ENCODE measurements around the gene TNP1. TPM values are rescaled to one million over a fixed set of nuclear protein-coding genes. Genes with fewer than 3 reads are reported as not detected.

TNP1 gene
- total RNA-seq, 1 donor from 2014 or later, result not detected

DNA sequence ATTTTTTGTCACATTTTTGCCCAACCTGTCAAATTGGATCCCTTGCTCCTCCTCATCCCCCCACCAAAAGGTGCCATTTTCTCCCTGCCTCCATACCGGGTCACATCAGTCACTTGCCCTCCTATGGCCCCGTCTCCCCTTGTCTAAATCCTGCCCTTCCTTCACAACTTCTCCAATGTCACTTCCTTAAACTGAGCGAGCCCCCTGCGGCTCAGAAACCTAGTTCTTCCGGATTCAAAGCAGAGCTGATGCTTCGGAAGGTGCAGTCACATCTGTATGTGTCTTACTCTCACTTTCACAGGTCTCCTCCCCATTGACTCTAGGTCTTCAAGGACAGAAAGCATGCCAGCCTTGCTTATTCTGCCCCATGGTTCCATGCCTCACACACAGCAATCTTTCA, 22.1 kb downstream of the TNP1 start:
- Mint-ChIP-seq H3K4me3 (ENCODE audit: unreplicated experiment) (no peak overlapping the region), H3K4me1 (ENCODE audit: unreplicated experiment) (no peaks in the 10 kb centered on the region), H3K9me3 (ENCODE audit: unreplicated experiment) (no peaks in the 10 kb centered on the region), H3K36me3 (ENCODE audit: low read depth, unreplicated experiment) (no peaks in the 10 kb centered on the region), H3K27me3 (ENCODE audit: unreplicated experiment) (no peaks in the 10 kb centered on the region), H3K27ac (ENCODE audit: unreplicated experiment) (no peak overlapping the region)
- TF ChIP-seq, protein P1, sequence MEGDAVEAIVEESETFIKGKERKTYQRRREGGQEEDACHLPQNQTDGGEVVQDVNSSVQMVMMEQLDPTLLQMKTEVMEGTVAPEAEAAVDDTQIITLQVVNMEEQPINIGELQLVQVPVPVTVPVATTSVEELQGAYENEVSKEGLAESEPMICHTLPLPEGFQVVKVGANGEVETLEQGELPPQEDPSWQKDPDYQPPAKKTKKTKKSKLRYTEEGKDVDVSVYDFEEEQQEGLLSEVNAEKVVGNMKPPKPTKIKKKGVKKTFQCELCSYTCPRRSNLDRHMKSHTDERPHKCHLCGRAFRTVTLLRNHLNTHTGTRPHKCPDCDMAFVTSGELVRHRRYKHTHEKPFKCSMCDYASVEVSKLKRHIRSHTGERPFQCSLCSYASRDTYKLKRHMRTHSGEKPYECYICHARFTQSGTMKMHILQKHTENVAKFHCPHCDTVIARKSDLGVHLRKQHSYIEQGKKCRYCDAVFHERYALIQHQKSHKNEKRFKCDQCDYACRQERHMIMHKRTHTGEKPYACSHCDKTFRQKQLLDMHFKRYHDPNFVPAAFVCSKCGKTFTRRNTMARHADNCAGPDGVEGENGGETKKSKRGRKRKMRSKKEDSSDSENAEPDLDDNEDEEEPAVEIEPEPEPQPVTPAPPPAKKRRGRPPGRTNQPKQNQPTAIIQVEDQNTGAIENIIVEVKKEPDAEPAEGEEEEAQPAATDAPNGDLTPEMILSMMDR (IDR thresholded peaks at IDR 0.05; ENCODE audit: unreplicated experiment), result no peak
- DNase-seq (ENCODE audit: low spot score), result no peak

DNA sequence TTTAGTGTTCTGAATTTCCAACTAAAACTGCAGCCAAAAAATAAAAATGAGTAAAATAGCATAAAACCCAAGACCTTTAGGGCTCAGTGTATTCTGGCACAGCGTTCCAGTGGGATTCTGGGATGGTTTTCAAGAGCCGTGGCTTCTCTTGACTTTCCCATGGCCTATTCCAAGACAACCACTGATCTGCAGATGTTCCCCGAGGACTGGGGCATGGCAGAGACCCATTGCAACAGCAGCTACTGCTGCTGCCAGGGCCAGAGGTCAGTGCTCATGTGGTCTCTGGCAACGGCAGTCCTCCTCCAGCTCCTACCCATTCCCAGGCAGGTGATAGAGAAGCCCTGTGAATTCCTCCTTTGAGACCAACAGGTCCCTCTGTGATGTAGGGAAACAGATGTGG, 26.8 kb downstream of the TNP1 start:
- no peak for DNase-seq (ENCODE audit: low spot score)
- H3K27me3 Mint-ChIP-seq (ENCODE audit: unreplicated experiment), result no peaks in the 10 kb centered on the region
- no peak overlapping the region for H3K4me3 Mint-ChIP-seq (ENCODE audit: unreplicated experiment)
- H3K36me3 Mint-ChIP-seq (ENCODE audit: low read depth, unreplicated experiment), result no peaks in the 10 kb centered on the region
- no peak overlapping the region for H3K27ac Mint-ChIP-seq (ENCODE audit: unreplicated experiment)
- H3K4me1 Mint-ChIP-seq (ENCODE audit: unreplicated experiment), result peaks cover 4% of the 10 kb centered on the region
- TF ChIP-seq, protein P1 (IDR thresholded peaks at IDR 0.05; ENCODE audit: unreplicated experiment), result no peak
- H3K9me3 Mint-ChIP-seq (ENCODE audit: unreplicated experiment), result no peaks in the 10 kb centered on the region

DNA sequence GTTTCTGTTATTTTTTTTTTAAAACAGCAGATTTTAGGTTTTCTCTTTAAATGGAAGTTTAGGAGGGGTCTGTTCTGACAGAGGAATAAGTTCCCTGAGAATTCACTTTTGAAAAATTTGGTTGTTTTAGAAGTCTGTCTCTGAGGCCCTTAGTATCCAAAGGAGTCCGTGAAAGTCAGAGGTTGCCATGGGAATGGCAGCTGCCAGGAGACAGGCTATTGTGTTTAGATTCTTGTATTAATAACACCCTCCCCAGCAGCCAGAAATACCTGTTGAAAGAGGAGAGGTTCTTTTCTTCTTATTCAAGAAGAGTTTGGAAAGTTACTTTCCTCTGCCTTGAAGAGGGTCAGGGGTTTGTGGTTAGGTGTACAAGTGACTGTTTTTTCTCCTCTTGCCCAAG, 29.5 kb downstream of the TNP1 start:
- TF ChIP-seq, protein P1 (IDR thresholded peaks at IDR 0.05; ENCODE audit: unreplicated experiment), result no peak
- H3K4me3 Mint-ChIP-seq (ENCODE audit: unreplicated experiment), result no peak overlapping the region
- DNase-seq (ENCODE audit: low spot score), result no peak
- H3K9me3 Mint-ChIP-seq (ENCODE audit: unreplicated experiment), result no peaks in the 10 kb centered on the region
- peaks cover 4% of the 10 kb centered on the region for H3K4me1 Mint-ChIP-seq (ENCODE audit: unreplicated experiment)
- H3K27me3 Mint-ChIP-seq (ENCODE audit: unreplicated experiment), result no peaks in the 10 kb centered on the region
- H3K27ac Mint-ChIP-seq (ENCODE audit: unreplicated experiment), result no peak overlapping the region
- no peaks in the 10 kb centered on the region for H3K36me3 Mint-ChIP-seq (ENCODE audit: low read depth, unreplicated experiment)

DNA sequence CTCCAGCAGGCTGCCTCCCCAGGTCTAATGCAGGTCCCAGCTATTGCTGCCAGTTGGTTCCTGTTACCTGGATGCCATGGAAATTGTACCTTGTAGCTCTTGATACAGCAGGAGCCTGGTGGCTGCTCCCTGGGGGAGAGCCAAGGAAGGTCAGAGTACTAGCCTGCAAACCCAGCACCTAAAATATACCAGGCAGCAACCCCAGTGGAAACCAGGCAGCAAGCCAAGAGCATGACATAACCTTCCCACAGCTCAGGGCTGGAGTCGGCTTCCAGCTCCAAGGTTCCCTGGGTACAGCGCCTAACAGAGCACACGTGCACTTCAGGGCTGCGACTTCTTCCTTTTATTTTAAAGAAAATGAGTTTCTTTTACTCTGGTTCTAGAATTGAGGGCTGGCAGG, 30.3 kb downstream of the TNP1 start:
- Mint-ChIP-seq H3K27me3 (ENCODE audit: unreplicated experiment) (no peaks in the 10 kb centered on the region), H3K27ac (ENCODE audit: unreplicated experiment) (no peak overlapping the region), H3K9me3 (ENCODE audit: unreplicated experiment) (no peaks in the 10 kb centered on the region), H3K4me3 (ENCODE audit: unreplicated experiment) (no peak overlapping the region), H3K4me1 (ENCODE audit: unreplicated experiment) (peaks cover 8% of the 10 kb centered on the region), H3K36me3 (ENCODE audit: low read depth, unreplicated experiment) (no peaks in the 10 kb centered on the region)
- TF ChIP-seq, protein P1 (IDR thresholded peaks at IDR 0.05; ENCODE audit: unreplicated experiment), result no peak
- DNase-seq (ENCODE audit: low spot score), result no peak

DNA sequence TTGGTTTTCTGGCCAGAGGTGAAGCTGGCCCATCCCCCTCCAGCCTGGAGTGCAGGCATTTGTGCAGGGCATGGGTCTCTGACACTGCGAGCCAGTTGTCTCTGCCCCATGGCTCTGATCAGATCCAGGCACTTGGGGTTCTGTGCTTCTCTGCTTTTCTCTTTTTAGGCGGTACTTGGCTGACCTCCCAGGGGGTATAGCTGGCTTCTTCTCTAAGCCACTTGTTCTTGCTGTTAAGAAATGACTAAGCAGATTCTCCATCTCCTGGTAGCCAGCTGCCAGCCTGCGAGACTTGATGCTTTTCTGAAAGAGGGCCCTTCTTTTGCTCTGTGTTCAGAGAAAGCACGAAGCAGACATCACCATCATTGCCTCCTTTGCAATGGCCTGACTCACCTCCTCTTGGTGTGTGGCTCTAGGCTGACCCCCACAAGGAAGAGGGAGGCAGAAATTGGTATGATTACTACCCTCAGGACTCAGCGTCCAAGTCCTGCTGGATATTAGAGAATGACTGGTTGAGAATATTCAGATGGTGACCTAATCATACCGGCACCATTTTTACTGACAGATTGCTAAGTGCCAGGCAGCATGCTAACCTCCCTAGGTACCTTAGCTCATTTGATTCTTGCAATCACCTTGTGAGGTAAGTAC, 32.7 kb downstream of the TNP1 start:
- DNase-seq (ENCODE audit: low spot score), result no peak
- Mint-ChIP-seq H3K36me3 (ENCODE audit: low read depth, unreplicated experiment) (no peaks in the 10 kb centered on the region), H3K27ac (ENCODE audit: unreplicated experiment) (no peak overlapping the region), H3K4me1 (ENCODE audit: unreplicated experiment) (peaks cover 8% of the 10 kb centered on the region), H3K27me3 (ENCODE audit: unreplicated experiment) (no peaks in the 10 kb centered on the region), H3K9me3 (ENCODE audit: unreplicated experiment) (no peaks in the 10 kb centered on the region), H3K4me3 (ENCODE audit: unreplicated experiment) (no peak overlapping the region)
- TF ChIP-seq, protein P1 (IDR thresholded peaks at IDR 0.05; ENCODE audit: unreplicated experiment), result no peak

Measured in endothelial cell (in vitro differentiated cells).